CD4-positive, alpha-beta T cell treated with Interleukin-6 at 100 ng/mL for 8 hours (primary cell): Measurements from ENCODE around the gene CLDN20.
"Not testable (repeated sequence)": the region's sequence is repeated elsewhere in the genome, so short reads cannot be mapped to it uniquely, and the experiment has no call there.

Experiments
- DNase-seq: peaks from one replicate; pipeline ENCODE4 v3.0.0-alpha.2; 2020; ENCODE audit warnings: mixed read lengths, low spot score

CLDN20 gene

DNA sequence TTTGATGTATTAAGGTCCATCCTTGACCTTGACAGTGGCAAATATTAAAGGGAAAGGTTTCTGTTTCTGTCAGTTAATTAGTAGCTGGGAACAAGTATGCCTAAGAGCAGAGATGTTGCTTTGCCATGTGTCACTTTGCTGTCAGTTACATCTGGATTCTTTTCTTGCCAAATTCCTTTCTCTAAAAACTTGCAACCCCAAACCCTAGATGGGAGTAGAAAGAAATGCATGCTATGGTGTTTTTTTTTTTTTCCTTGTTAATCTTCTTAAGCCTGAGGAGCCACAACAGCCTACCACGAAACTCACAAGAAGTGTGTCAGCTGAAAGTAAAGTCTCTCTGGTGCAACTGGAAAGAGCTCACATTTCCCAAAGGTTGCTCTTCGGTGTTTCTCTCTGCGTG lies 18.0 kb upstream of the CLDN20 start:
- no peak for DNase-seq

DNA sequence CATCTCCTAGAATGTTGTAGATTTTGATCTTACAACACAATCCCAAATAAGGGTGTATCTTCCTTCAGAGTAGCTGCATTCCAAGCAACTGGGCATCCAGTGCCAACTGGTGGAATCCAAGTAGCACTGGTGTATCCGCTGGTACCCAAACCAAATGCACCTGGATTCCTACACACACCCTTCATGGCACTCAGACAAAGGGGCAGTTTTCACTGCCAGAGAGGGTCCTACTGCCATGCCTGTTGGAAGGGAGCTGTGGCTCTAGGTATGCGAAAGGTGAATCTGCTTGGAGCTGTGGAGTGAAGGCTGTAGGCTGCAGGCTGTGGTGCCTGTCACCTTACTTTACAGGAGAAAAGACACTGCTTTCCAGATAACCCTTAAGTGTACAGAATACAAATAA lies 17.0 kb upstream of the CLDN20 start:
- DNase-seq, result no peak

DNA sequence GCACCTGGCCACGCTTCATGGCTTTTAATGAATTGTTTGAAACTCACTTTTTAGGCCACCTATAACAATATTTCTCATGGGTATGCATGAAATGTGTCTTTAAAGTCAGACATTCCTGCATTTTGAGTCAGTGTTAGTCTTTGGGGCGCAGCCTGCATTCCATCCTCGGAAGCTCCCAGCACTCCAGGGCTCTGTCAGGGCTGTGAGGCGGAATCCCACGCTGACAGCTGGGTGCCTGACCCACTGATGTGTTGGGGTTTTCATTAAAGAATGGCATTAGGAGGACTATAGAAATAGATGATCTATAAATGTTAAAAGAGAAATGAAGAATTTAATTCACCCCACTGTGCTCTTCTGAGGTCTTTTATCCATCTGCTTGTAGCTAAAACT lies 16.2 kb upstream of the CLDN20 start:
- no peak for DNase-seq

DNA sequence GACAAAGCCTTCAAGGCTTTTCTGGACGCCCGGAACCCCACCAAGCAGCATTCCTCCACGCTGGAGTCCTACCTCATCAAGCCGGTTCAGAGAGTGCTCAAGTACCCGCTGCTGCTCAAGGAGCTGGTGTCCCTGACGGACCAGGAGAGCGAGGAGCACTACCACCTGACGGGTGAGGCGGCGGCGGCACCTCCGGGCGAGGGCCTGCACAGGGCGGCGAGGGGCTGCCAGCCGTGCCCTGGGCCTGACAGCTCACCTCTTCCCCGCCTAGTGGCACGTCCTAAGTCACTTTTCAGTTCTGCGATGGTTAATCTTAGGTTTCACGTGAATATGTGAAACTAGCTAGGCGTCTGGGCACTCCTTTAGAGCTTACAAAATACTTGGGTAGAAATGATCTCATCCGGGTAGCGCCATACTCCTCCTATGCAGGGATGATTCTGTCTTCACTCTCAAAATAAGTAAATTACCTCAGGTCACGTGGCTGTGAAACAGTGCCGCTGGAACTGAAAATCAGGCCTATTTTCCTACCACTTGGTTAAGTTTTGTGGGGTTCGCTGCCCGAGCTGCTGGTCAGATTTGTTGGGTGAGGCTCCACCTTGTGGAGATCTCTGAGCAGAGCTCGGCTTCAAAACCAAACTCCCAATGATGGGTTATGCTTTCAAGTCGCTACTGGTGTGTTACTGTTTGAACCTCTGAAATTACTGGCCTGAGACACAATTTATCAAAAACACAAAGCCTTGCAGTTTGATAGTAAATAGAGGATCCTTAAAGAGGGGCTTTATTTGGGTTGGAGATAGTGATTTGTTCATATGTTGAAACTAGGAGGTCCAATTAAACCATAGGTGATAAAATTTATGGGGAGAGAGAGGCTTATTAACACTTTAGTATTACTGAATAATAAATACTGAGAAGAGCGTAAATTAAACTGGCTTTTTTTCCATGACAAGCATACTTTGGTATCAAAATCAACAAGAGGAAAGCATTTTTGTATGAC lies 15.5 kb upstream of the CLDN20 start:
- DNase-seq, result peak; percentile 9

DNA sequence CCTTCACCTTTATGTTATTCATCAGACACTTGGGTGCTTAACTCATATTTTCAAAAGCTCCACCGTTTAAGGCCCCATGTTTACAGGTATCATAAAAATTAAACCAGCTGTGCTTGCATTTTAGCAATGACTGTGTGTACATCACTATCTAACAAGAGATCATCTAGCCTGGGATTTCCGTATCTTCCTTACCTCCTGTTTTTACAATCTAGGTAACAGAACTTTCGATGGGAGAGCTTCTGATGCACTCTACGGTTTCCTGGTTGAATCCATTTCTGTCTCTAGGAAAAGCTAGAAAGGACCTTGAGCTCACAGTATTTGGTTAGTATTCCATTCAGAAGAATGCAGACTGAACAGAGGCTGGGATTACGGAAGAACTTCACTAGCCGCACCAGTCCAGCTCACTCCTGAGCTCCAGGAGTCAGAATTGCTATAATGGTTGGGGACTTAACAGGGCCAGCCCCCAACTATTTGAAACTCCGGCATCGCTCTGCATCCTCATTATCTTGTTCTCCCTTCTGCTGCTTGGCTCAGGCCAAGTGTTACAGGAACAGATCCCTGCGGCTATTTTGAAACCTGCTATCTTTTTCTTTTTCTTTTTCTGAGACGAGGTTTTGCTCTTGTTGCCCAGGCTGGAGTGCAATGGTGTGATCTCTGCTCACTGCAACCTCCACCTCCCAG lies 13.0 kb upstream of the CLDN20 start:
- DNase-seq, result no peak

DNA sequence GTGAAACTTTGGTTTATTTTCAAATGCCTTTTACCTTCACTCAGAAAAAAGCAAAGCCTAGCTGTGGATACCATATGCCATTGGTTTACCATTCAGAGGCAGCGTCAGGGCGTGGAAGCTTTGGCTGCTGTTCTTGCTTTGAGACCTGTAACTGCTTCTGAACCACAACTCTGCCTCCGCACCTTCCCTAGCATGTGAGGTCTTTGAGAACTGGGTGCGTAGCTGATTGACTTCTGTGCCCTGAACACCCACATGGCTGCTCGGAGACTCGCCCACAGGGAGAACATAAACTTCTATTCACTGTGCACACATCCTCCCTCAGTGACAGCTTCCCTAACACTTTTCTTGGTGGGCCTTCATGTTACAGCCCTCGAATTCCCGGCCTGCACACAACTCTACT lies 11.2 kb upstream of the CLDN20 start:
- no peak for DNase-seq

DNA sequence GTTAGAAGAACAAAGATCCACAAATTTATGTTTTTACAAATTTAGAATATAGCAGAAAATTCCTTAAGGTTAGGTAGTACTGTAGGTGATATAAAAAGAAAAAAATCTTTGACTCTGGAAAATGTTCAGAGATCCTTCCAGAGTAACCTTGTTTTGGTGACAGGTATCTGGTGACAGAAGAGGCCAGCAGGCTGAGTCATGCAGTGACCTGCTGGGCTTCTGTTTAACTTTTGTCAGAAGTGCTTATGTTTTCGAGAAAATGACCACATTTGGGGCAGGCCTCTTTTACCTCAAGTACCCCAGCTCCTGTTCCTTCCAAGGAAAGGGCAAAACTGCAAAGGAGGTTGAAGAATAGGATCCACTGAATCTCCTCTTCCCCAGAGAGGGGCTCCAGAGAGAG lies 10.5 kb upstream of the CLDN20 start:
- no peak for DNase-seq

DNA sequence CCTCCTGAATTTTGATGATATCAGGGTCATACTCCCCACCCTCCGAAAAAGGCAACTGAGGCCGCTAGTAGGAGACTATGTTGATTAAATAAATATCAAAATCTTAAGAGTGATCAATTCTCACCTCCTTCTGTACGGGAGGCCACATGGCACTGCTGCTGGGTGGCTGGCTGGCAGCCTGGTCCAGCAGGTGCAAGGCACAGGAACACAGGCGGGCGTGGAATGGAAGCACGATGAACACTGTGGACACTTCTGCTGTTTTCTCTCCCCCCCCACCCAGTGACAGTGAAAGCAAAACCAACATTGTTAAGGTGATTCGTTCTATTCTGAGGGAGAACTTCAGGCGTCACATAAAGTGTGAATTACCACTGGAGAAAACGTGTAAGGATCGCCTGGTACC lies 9.7 kb upstream of the CLDN20 start:
- no peak for DNase-seq

DNA sequence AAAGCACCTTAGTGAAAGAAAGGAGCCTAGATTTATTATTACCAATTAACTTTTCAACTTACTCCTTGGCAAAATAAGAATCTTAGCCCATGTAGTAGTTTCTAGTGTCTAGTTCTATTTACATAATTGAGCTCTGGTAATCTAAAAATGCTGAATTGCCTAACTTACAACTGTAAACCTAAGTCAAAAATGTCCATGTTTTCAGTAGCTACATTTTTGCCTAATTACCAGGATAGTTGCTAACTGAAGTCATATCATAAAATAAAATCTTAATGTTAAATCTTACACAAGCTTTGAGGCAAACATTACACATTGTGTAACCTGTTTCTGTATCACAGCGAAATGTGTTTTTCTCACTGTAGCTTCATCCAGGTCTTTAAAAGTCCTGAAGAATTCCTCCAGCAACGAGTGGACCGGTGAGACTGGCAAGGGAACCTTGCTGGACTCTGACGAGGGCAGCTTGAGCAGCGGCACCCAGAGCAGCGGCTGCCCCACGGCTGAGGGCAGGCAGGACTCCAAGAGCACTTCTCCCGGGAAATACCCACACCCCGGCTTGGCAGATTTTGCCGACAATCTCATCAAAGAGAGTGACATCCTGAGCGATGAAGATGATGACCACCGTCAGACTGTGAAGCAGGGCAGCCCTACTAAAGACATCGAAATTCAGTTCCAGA lies 7.6 kb upstream of the CLDN20 start:
- no peak for DNase-seq

DNA sequence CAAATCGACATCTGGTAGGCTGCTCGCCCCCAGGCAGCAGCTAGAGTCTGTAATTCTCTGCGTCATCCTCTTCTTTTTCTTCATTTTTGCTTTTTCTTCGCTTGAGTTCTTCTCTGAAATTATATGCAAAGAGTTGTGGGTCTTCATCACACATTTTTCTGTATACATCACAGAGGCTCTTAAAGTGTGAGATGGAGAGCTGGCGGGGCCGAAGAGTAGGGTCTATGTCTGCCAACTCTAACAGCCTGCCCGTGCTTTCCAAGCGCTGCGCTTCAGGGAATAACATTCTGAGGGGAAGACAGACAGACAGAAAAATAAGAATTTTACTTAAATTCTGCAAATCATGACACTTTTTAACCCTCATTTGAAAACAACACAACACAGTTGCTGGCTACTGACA lies 6.0 kb upstream of the CLDN20 start:
- no peak for DNase-seq

DNA sequence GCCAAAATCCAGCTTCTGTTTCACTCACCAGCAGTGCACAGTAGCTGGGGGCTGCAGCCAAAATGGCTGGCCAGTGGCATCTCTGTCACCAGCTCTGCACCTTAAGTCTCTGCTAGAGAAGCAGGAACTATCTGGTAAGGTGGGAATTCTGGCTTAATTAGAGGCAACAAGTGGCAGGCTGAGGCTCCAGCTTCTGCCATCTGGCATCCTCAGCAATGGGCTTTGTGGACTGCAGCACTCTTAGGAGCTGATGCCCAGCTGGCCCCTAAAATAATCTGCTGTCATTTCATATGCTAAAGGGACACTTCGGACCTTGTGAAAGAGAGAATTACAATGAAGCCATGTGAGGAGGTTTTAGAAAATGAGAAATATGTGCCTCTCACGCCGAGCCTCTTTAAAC lies 4.6 kb upstream of the CLDN20 start:
- no peak for DNase-seq

DNA sequence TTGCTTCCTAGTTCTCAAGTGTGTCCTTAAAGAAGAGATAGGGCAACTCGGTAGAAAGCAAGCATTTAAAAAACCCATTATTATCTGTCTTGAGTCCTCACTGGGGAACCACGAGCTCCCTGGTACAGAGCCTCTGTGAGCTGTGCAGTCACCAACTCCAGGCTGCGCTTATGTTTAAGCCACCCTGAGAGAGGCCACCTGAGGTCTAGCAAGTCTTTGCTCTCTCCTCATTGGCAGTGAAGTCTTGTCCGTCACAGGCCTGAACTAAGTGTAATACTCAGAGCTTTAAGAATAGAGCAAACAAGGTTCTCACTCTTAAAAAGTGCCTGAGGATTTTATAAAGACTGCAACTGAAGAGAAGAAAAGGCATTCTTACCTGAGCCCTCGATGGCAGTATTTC lies 3.9 kb upstream of the CLDN20 start:
- no peak for DNase-seq

DNA sequence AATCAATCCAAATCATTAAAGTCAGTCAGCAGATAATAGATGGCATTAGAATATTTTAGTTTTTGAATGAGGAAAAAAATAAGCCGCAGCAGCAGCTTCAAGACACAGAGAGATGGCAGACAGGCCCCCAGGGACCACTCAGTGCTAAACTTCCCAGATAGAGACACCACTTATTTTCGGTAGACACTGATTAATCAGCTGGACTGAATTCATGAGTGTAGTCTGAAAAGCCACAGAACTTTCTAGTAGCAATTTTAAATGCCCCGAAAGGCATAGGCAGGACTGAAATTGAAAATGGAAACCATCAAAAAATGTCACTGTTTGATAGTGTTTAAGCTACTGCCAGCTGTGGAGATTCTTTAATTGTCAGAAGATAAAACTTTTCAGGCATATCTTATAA lies 3.1 kb upstream of the CLDN20 start:
- DNase-seq, result no peak

DNA sequence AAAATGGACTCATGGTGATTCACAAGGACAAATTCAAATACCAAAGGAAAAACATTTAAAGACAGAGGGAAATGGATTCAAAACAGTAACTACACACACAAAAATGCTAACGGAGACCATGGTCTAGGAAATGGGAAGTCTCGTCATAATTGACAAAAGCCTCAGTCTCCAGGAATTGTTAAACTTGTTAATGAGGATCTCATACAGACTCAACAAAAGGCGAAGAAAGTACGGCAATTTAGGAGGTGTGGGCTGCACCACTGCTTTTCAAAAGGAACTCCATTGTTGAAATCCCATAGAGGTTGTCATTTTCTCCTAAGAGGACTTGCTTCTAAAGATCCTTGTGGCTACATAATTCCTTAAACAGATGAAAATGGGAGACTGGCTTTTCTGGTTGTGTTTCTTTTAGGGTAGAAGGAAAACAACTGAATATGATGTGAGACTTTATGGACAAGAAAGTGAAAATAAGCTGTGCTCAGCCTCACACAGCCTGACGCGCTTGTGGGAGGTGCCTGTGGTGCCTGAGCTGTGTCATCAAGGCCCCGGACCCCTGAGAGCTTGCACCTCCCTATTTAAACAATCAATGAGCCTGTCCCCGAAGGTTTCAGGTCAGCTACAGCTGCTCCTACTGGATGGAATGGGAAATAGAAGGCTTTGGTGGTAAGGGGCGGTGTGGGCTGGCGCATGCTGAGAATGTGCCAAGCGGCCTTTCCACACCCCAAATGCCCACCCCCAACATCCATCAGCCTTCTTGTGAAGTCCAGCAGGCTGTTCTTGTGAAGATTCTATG lies 2.5 kb upstream of the CLDN20 start:
- no peak for DNase-seq

DNA sequence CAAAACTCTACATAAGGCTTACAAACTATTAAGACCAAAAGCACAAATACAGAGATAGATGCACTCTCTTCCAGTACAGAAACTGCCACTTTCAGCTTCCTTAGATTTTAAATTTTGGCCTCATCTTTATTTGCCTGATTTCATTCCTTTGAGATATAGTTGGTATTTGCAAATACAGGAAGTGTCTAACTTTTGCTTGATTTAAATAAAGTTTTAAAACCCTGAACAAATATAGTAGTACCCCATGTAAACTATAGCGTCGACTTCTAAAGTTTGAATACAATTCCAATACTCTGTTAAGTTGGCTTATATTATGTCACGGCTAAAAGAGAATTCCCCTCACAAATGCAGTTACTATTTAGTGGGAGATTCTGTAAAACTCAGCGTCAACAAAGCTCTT lies 1.2 kb upstream of the CLDN20 start:
- no peak for DNase-seq

DNA sequence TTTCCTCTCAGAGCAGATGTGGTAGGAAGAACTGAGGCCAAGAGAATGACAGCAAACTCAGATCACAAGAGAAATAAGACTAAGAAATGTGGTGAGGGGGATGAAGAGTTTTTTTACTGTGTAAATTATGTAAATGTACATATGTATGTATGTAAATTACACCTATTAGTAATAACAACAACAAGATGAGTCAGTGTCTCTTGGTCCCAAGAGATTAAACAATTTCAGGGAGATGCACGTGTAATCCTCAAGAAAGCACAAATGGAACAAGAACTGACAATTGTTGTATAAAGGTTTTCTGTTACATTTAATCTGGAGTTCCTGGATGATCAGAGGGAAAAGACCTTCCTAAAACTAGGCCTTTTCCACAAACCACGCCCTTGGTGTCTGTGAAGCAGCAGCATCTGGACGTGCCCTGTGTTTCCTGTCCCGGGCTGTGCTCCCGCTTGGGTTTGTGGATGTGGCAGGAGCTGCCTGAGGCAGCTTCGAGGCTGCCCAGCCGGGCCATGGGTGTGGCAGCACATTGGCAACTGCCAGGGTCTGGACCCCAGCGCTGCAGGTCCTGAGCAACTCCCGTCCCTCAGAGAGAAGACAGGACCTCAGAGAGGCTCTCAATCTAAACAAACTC lies 994 bp downstream of the CLDN20 start:
- no peak for DNase-seq

DNA sequence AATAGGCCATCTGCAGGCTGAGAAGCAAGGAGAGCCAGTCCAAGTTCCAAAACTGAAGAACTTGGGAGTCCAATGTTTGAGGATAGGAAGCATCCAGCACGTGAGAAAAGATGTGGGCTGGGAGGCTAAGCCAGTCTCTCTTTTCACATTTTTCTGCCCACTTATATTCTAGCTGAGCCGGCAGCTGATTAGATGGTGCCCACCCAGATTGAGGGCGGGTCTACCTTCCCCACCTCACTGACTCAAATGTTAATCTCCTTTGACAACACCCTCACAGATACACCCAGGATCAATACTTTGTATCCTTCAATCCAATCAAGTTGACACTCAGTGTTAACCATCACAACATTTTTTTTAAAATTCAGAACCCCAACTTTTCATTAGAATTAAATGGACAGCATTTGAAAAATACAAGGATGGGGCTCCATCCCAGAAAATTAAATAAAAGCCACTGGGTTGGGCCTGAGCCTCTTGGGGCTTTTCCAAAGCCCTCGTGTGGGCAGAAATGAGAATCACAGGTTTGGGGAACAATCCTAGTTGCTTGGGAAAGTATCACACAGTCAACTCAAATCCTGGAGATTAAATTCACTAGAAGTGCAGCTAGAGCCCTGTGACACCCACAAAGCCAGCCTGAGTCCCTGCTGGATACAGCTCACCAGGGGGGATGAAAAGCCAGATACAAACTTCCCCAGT lies 2.2 kb downstream of the CLDN20 start:
- no peak for DNase-seq

DNA sequence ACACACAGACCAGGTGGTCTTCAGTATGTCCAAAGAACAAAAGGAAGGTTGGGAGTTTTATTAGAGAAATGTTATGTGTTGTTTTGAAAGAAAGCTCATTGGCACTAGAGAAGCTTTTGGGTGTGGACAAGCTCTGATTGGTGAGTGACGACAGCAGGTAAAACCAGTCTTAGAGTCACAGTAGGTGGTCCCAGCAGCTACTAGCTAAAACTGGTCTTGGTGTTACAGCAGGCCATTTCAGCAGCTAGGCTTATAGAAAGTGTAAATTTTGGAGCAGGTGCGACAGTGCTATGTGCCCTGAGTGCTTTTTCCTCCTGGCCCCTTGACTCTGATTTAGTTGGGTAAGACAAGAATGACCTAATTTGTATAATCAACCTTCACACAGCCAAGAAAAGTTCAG lies 3.6 kb downstream of the CLDN20 start:
- no peak for DNase-seq

DNA sequence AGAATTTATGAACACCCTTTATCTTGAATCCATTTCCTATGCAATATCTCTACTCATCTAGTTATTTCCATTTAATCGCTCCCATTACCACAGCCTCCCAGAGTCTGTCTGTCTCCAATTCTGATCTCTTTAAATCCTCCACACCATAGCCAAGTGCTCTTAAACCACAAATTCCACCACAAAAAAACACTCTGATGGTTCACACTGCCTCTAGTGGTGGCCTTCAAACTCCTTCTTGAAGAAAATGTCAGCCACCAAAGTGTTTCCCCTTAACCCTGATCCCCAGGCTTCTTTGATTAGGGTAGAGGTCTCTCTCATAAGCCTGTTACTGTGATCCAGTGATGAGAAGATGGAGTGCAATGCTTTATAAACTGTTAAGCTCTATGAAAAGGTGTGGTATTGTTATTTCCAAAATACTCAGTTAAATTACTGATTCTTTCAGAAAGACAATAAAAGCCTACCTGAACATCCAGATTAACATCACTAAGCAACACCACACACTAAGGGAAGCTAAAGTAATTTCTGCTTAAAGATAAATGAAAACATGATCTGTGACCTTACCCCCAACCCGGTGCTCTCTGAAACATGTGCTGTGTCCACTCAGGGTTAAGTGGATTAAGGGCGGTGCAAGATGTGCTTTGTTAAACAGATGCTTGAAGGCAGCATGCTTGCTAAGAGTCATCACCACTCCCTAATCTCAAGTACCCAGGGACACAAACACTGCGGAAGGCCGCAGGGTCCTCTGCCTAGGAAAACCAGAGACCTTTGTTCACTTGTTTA lies 4.5 kb downstream of the CLDN20 start:
- not testable (repeated sequence) for DNase-seq

DNA sequence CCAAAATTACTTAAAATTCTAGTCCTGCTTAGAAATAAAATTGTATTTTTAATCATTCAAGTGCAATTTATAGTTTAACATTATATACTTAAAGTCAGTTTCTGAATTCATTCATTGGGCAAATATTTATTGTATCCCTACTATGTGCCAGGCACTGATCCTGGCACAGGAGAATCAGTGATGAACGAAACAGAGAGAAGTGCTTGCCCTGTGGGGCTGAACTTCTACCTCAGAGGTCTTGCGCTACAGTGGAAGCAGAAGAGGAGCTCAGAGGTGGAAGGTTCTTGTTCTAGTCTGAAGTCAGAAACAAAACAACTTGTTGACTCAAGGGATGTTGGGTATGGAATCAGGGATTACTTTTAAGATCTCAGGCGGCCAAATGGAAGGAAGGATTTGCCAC lies 6.0 kb downstream of the CLDN20 start:
- no peak for DNase-seq
